B cell (primary cell): Measurements from ENCODE around the gene TARBP2. TPM values are rescaled to one million over a fixed set of nuclear protein-coding genes. Genes with fewer than 3 reads are reported as not detected.

ENCODE experiments used
- ATAC-seq: fragments of 200-7000 bp; cut with Tn5 transposase; one replicate; pipeline ENCODE4 v1.10.0; 2021; ENCODE audit warnings: low read depth, mild to moderate bottlenecking, moderate number of reproducible peaks, moderate library complexity
- CTCF ChIA-PET: fragments of 350-600 bp; sonication (Branson Sonifier 250); formaldehyde crosslinking; loops from one replicate; lab custom pipeline; 2021; ENCODE audit warnings: antibody characterized with exemption, inconsistent platforms; lab: Charles Lee
- POLR2A ChIA-PET: fragments of 350-600 bp; sonication (Branson Sonifier 250); formaldehyde crosslinking; loops from one replicate; lab custom pipeline; 2021; ENCODE audit warnings: antibody characterized with exemption; lab: Charles Lee
- DNase-seq: peaks from one replicate; pipeline ENCODE4 v3.0.0; 2013
- H2AFZ ChIP-seq: 2 replicates; pipeline ENCODE4 v1.6.1; 2012; ENCODE audit warnings: mild to moderate bottlenecking, low read depth, low read length; ENCODE audit not compliant: insufficient read depth, poor library complexity, severe bottlenecking
- H3K27ac ChIP-seq, 2 donors: 1 replicate in 1 of 2; 2 replicates in 1 of 2; pipeline ENCODE4 v1.5.1; 2012 to 2013; ENCODE audit warnings: low read length in 2 of 2, mild to moderate bottlenecking in 2 of 2, moderate library complexity in 1 of 2
- H3K27me3 ChIP-seq, 4 experiments: fragments of 200-600 bp in 1 of 4; sonication (generic) in 1 of 4; replicated peaks in 1 of 4; 1 replicate in 2 of 4; 2 replicates in 2 of 4; pipeline versions ENCODE4 v1.6.1 to v1.7.0; 2013 to 2016; ENCODE audit warnings: low read length in 3 of 4, mild to moderate bottlenecking in 2 of 4, mixed read lengths in 1 of 4, moderate library complexity in 1 of 4; ENCODE audit not compliant: insufficient read depth in 4 of 4, control insufficient read depth in 3 of 4; ENCODE audit errors: control extremely low read depth in 1 of 4
- H3K36me3 ChIP-seq, 2 experiments: replicated peaks in 1 of 2; 1 replicate in 1 of 2; 2 replicates in 1 of 2; pipeline versions ENCODE4 v1.6.1 to v1.7.1; 2013; ENCODE audit warnings: low read length in 1 of 2; ENCODE audit not compliant: insufficient read depth in 2 of 2, control insufficient read depth in 1 of 2; ENCODE audit errors: control extremely low read depth in 1 of 2, extremely low read depth in 1 of 2
- H3K4me1 ChIP-seq, 2 donors: fragments of 200-600 bp in 1 of 2; sonication (generic) in 1 of 2; 1 replicate in 1 of 2; 2 replicates in 1 of 2; pipeline versions ENCODE4 v1.5.1 to v1.6.1; 2013 to 2017; ENCODE audit warnings: low read length in 2 of 2; ENCODE audit not compliant: control insufficient read depth in 2 of 2, insufficient read depth in 2 of 2
- H3K4me2 ChIP-seq: replicated peaks from 2 replicates; pipeline ENCODE3; 2012; ENCODE audit warnings: mild to moderate bottlenecking, low read depth, low read length; ENCODE audit not compliant: poor library complexity, severe bottlenecking
- H3K4me3 ChIP-seq, 5 experiments: fragments of 200-600 bp in 1 of 5; sonication (generic) in 1 of 5; 1 replicate in 3 of 5; 2 replicates in 2 of 5; pipeline versions ENCODE4 v1.5.1 to v1.7.0; 2011 to 2016; ENCODE audit warnings: low read length in 4 of 5, mild to moderate bottlenecking in 4 of 5, low read depth in 2 of 5, control low read depth in 1 of 5, moderate library complexity in 1 of 5; ENCODE audit not compliant: insufficient read depth in 1 of 5; ENCODE audit errors: control extremely low read depth in 1 of 5, extremely low read depth in 1 of 5
- H3K79me2 ChIP-seq: fragments of 200-600 bp; sonication (generic); one replicate; pipeline ENCODE4 v1.6.0; 2016; ENCODE audit warnings: low read length; ENCODE audit not compliant: control insufficient read depth, insufficient read depth
- H3K9ac ChIP-seq: fragments of 200-600 bp; sonication (generic); 2 replicates; pipeline ENCODE4 v1.6.1; 2017; ENCODE audit warnings: mild to moderate bottlenecking, low read length, moderate library complexity
- H3K9me3 ChIP-seq, 3 donors: one replicate each; pipeline versions ENCODE4 v1.6.1 to v1.7.1; 2013; ENCODE audit warnings: low read length in 2 of 3; ENCODE audit not compliant: control insufficient read depth in 2 of 3, insufficient read depth in 1 of 3; ENCODE audit errors: control extremely low read depth in 1 of 3
- H4K20me1 ChIP-seq: 2 replicates; pipeline ENCODE4 v1.6.0; 2012; ENCODE audit warnings: mild to moderate bottlenecking, low read length; ENCODE audit not compliant: insufficient read depth, control insufficient read depth, poor library complexity, severe bottlenecking
- H3K27ac Mint-ChIP-seq: one replicate; pipeline ENCODE4 v1.8.0; 2021; ENCODE audit warnings: mixed read lengths
- H3K27me3 Mint-ChIP-seq: one replicate; pipeline ENCODE4 v1.8.0; 2021; ENCODE audit warnings: mixed read lengths
- H3K4me1 Mint-ChIP-seq: one replicate; pipeline ENCODE4 v1.8.0; 2021; ENCODE audit warnings: mixed read lengths
- H3K4me3 Mint-ChIP-seq: one replicate; pipeline ENCODE4 v1.8.0; 2021; ENCODE audit warnings: mixed read lengths
- H3K9me3 Mint-ChIP-seq: one replicate; pipeline ENCODE4 v1.8.0; 2022; ENCODE audit warnings: mixed read lengths; ENCODE audit not compliant: insufficient read depth
- EZH2 ChIP-seq: IDR thresholded peaks from 2 replicates; pipeline ENCODE4 v1.6.1; 2012; ENCODE audit warnings: borderline replicate concordance, low read depth, mild to moderate bottlenecking, moderate library complexity, low read length; ENCODE audit not compliant: insufficient read depth, poor library complexity, severe bottlenecking
- WGBS: methylation state at CpG from one replicate; pipeline ENCODE4 v1.1.5; 2013; ENCODE audit warnings: missing lambda C conversion rate; ENCODE audit not compliant: insufficient coverage; 5-methylcytosine and 5-hydroxymethylcytosine counted together
- intact Hi-C: fragments of 100-400 bp; cut with micrococcal nuclease; formaldehyde crosslinking; loops from one replicate; pipeline ENCODE4 v1.10.0; 2022
- polyA plus RNA-seq: library from polyadenylated mRNA; depleted of rRNA; stranded (reverse); fragments of >200 nt; gene quantifications from 2 replicates; pipeline ENCODE4 v1.2.3, GENCODE V29; 2012
- total RNA-seq, 2 donors: library from RNA; stranded (reverse); fragments of 120-200 nt in 1 of 2; gene quantifications; 1 replicate in 1 of 2; 2 replicates in 1 of 2; pipeline versions ENCODE4 v1.2.3 to v1.2.4, GENCODE V29; 2013 to 2022
- TF ChIP-seq, protein P1 (sequence below): fragments of 200-600 bp; IDR thresholded peaks from one replicate; pipeline ENCODE4 v1.8.0; 2022; ENCODE audit warnings: antibody characterized with exemption, mild to moderate bottlenecking

Gene TARBP2
- total and polyA plus RNA-seq, 2 donors (not counting 1 experiment from before 2014, with no cell fraction given): 41.6 to 47.2 TPM

DNA sequence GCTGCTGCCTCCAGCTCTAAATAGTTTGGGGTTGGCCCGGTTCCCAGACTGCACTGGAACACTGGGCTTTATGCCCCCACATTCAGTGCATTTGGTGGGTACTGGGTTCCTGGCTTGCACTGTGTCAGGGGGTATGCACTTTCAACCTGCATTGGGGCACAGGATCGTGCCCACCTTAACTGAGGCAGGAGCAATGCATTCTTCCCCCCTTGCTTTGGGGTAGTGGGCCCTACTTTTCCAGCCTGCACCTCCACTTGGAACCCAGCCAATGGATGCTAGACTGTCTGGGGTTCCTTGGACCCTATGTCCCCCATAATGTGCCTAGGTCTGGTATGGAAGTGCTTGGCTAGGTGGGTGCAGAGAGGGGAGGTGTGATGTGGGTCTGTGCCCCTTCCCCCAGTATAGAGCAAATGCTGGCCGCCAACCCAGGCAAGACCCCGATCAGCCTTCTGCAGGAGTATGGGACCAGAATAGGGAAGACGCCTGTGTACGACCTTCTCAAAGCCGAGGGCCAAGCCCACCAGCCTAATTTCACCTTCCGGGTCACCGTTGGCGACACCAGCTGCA lies 615 bp downstream of the TARBP2 start:
- peak overlapping the region; percentile 85 for H3K4me2 ChIP-seq
- H3K79me2 ChIP-seq: peaks cover 21% of the 10 kb centered on the region
- peak overlapping the region; percentile 34 to 94 (median 72) for H3K4me3 ChIP-seq
- DNase-seq (no peak), ATAC-seq (no peak)
- peak overlapping the region; percentile 97 for H3K27ac Mint-ChIP-seq
- TF ChIP-seq EZH2: no peak
- H3K9me3 Mint-ChIP-seq: no peaks in the 10 kb centered on the region
- peaks cover 22 to 28% of the 10 kb centered on the region in 2 donors for H3K4me1 ChIP-seq
- H3K27me3 Mint-ChIP-seq: no peaks in the 10 kb centered on the region
- peak overlapping the region; percentile 99 for H3K9ac ChIP-seq
- ChIA-PET CTCF (interaction anchor here (0.9 to 3.5 kb wide), 11 partner anchors 7 to 288 kb away, joined by 3 to 27 read pairs (median 5); partner anchors contain the start of genes AAAS and SP1), POLR2A (interaction anchor here (0.9 to 2.6 kb wide), 11 partner anchors 9 to 180 kb away, joined by 3 to 15 read pairs (median 4); partner anchors contain the start of genes AAAS, PRR13 and SP1)
- H3K27ac ChIP-seq: peak overlapping the region; percentile 95 to 97
- intact Hi-C loops: loop anchor here (1.0 to 2.0 kb wide), 5 partner anchors 8 to 321 kb away; partner anchors contain the start of genes ATF7, CALCOCO1, CSAD and ZNF740
- H3K4me3 Mint-ChIP-seq: peak overlapping the region; percentile 92
- no peaks in the 10 kb centered on the region for H3K27me3 ChIP-seq
- H2AFZ ChIP-seq: peak overlapping the region; percentile 94
- peaks cover 0 to 6% (median 0%) of the 10 kb centered on the region in 3 donors for H3K9me3 ChIP-seq
- WGBS: 61% methylated on average over 6 of the region's 10 CpGs
- peaks cover 29% of the 10 kb centered on the region for H3K4me1 Mint-ChIP-seq
- H4K20me1 ChIP-seq: no peaks in the 10 kb centered on the region
- peaks cover 0 to 24% of the 10 kb centered on the region in 2 experiments for H3K36me3 ChIP-seq

DNA sequence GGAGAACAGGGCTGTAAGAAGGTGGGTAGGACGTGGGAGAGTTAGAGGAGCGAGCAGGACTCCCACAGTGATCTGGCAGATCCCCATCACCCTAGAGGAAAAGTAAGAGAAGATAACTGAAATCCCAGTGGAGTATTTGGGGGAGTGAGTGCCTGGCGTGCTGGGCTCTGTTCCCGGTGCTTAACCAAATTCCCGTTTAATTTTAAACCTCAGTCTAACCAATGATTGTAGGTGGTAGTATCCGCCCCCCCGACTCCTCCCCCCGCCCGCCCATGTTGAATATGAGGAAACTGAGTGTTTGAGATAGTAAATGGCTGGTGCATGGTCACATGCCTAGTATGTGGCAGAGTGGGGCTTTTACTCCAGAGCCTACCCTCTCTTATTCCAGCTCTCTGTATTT lies 1.2 kb downstream of the TARBP2 start:
- no peak for DNase-seq
- H4K20me1 ChIP-seq: no peaks in the 10 kb centered on the region
- CTCF ChIA-PET: interaction anchor here (2.7 kb wide), 1 partner anchor 181 kb away, joined by 10 read pairs; the partner anchor contains the start of gene AAAS
- WGBS: 83% methylated on average over 2 of the region's 9 CpGs
- H3K36me3 ChIP-seq: peaks cover 0 to 29% of the 10 kb centered on the region in 2 experiments
- H3K4me1 ChIP-seq: peaks cover 22 to 28% of the 10 kb centered on the region in 2 donors
- TF ChIP-seq, protein P1, sequence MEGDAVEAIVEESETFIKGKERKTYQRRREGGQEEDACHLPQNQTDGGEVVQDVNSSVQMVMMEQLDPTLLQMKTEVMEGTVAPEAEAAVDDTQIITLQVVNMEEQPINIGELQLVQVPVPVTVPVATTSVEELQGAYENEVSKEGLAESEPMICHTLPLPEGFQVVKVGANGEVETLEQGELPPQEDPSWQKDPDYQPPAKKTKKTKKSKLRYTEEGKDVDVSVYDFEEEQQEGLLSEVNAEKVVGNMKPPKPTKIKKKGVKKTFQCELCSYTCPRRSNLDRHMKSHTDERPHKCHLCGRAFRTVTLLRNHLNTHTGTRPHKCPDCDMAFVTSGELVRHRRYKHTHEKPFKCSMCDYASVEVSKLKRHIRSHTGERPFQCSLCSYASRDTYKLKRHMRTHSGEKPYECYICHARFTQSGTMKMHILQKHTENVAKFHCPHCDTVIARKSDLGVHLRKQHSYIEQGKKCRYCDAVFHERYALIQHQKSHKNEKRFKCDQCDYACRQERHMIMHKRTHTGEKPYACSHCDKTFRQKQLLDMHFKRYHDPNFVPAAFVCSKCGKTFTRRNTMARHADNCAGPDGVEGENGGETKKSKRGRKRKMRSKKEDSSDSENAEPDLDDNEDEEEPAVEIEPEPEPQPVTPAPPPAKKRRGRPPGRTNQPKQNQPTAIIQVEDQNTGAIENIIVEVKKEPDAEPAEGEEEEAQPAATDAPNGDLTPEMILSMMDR: no peak
- TF ChIP-seq EZH2: no peak
- intact Hi-C loops: no loop called here
- H3K79me2 ChIP-seq: peaks cover 21% of the 10 kb centered on the region
- Mint-ChIP-seq H3K27me3 (no peaks in the 10 kb centered on the region), H3K4me3 (peak overlapping the region; percentile 39), H3K27ac (peak overlapping the region; percentile 20), H3K4me1 (peaks cover 29% of the 10 kb centered on the region), H3K9me3 (no peaks in the 10 kb centered on the region)
- no peak for ATAC-seq
- peak overlapping the region; percentile 85 for H3K4me2 ChIP-seq
- no peak overlapping the region for H3K9ac ChIP-seq
- H3K9me3 ChIP-seq: peaks cover 0 to 6% (median 0%) of the 10 kb centered on the region in 3 donors
- no peak overlapping the region for H3K4me3 ChIP-seq
- POLR2A ChIA-PET: no interaction called here
- no peaks in the 10 kb centered on the region for H3K27me3 ChIP-seq
- H3K27ac ChIP-seq: no peak overlapping the region
- no peak overlapping the region for H2AFZ ChIP-seq
